ENCODE results near the gene LIPE.
"Not testable (repeated sequence)": the region's sequence is repeated elsewhere in the genome, so short reads cannot be mapped to it uniquely, and the experiment has no call there.

The LIPE gene

GRCh38 chr19:42427313-42427712 is at the start of gene LIPE:
LIPE (minus strand) TSS chr19:42427388; CDS start chr19:42427149, 239 bp downstream.
- DNase-seq (ENCODE audit: extremely low read depth in 1 of 2, low read depth in 1 of 2): no peak

- no peak for DNase-seq (ENCODE audit: extremely low read depth in 1 of 2, low read depth in 1 of 2)
Measured at GRCh38 chr19:42475366-42475765, 48.2 kb upstream of the LIPE start.

GRCh38 chr19:42474743-42475142 is 47.6 kb upstream of the LIPE start:
- no peak for DNase-seq (ENCODE audit: extremely low read depth in 1 of 2, low read depth in 1 of 2)

GRCh38 chr19:42473686-42474085 is 46.5 kb upstream of the LIPE start:
- no peak for DNase-seq (ENCODE audit: extremely low read depth in 1 of 2, low read depth in 1 of 2)

- no peak for DNase-seq (ENCODE audit: extremely low read depth in 1 of 2, low read depth in 1 of 2)
Measured at GRCh38 chr19:42472402-42473147, 45.4 kb upstream of the LIPE start.

- DNase-seq (ENCODE audit: extremely low read depth in 1 of 2, low read depth in 1 of 2): no peak
Measured at GRCh38 chr19:42471554-42472249, 44.5 kb upstream of the LIPE start.

- no peak for DNase-seq (ENCODE audit: extremely low read depth in 1 of 2, low read depth in 1 of 2)
Measured at GRCh38 chr19:42469311-42470235, 42.4 kb upstream of the LIPE start.

GRCh38 chr19:42468273-42468796 is 41.1 kb upstream of the LIPE start:
- DNase-seq (ENCODE audit: extremely low read depth in 1 of 2, low read depth in 1 of 2): no peak

GRCh38 chr19:42467183-42467760 is 40.1 kb upstream of the LIPE start:
- no peak for DNase-seq (ENCODE audit: extremely low read depth in 1 of 2, low read depth in 1 of 2)

GRCh38 chr19:42466521-42467182 is 39.5 kb upstream of the LIPE start:
- DNase-seq (ENCODE audit: extremely low read depth in 1 of 2, low read depth in 1 of 2): no peak

- DNase-seq (ENCODE audit: extremely low read depth in 1 of 2, low read depth in 1 of 2): no peak
Measured at GRCh38 chr19:42465827-42466280, 38.7 kb upstream of the LIPE start.

GRCh38 chr19:42461700-42462324 is 34.6 kb upstream of the LIPE start:
- DNase-seq (ENCODE audit: extremely low read depth in 1 of 2, low read depth in 1 of 2): no peak

GRCh38 chr19:42461231-42461630 is 34.0 kb upstream of the LIPE start:
- DNase-seq (ENCODE audit: extremely low read depth in 1 of 2, low read depth in 1 of 2): not testable (repeated sequence)

GRCh38 chr19:42459926-42460325 is 32.7 kb upstream of the LIPE start:
- no peak for DNase-seq (ENCODE audit: extremely low read depth in 1 of 2, low read depth in 1 of 2)

- no peak for DNase-seq (ENCODE audit: extremely low read depth in 1 of 2, low read depth in 1 of 2)
Measured at GRCh38 chr19:42455621-42456081, 28.5 kb upstream of the LIPE start.

- DNase-seq (ENCODE audit: extremely low read depth in 1 of 2, low read depth in 1 of 2): no peak
Measured at GRCh38 chr19:42455086-42455485, 27.9 kb upstream of the LIPE start.

- DNase-seq (ENCODE audit: extremely low read depth in 1 of 2, low read depth in 1 of 2): no peak
Measured at GRCh38 chr19:42452590-42452989, 25.4 kb upstream of the LIPE start.

GRCh38 chr19:42450314-42450934 is 23.2 kb upstream of the LIPE start:
- peak; percentile 51 to 54 for DNase-seq (ENCODE audit: extremely low read depth in 1 of 2, low read depth in 1 of 2)

GRCh38 chr19:42448306-42448705 is 21.1 kb upstream of the LIPE start:
- DNase-seq (ENCODE audit: extremely low read depth in 1 of 2, low read depth in 1 of 2): not testable (repeated sequence)

Data from activated CD8-positive, alpha-beta memory T cell treated with anti-CD3 and anti-CD28 coated beads for 1 hour (primary cell).